ENCODE measurements around the gene CRTAC1. TPM values are rescaled to one million over a fixed set of nuclear protein-coding genes. Genes with fewer than 3 reads are reported as not detected.
"Not testable (repeated sequence)": the region's sequence is repeated elsewhere in the genome, so short reads cannot be mapped to it uniquely, and the experiment has no call there.

Gene CRTAC1
- polyA plus RNA-seq, 1 donor = 0.63 TPM

DNA sequence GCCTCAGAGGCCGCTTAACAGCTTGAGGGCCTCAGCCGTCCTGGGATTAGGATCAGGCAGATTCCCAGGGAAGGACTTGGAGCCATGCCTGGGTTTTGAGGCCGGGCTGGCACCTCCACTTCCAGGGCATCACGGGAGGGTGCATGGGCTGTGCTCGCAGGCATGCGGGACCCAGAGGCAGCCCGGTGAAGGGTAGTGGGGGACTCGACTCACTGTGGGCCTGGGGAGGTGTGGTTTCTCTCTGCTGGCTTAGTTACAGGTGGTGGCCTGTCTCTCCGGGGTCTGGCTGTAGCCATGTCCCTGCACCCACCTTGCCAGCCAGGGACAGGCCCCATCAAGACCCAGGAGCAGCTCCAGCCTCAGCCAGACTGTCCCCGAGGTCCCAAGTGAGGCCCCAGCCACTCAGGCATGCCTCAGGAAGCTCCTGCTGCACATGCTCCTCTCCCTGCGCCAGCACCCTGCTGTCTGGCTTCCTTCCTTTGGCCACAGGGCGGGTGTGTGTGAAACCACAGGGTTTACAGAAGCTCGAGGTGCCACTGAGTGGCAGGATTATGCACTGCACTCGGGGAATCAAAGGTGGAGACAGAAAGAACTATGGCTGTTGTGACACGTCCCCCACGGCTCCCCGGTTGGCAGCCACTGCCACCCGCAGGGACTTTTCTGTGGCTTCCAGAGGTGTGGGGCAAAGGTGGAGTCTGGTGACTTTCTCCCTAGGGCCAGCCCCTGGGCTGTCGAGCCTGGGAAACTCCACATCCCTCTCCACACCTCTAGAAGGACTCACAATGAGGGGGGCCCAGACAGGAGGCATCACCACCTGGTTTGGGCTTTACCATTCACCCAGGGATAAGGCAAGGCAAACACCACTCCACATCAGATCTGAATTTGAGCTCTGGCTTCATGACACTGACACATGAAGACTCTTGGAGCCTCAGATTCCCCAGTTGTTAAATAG is 161.1 kb downstream of the CRTAC1 start:
- DNase-seq (ENCODE audit: low read depth) = no peak

- no peak for DNase-seq (ENCODE audit: low read depth)
These were observed 162.2 kb downstream of the CRTAC1 start for GRCh38 chr10:97868134-97868685.

DNA sequence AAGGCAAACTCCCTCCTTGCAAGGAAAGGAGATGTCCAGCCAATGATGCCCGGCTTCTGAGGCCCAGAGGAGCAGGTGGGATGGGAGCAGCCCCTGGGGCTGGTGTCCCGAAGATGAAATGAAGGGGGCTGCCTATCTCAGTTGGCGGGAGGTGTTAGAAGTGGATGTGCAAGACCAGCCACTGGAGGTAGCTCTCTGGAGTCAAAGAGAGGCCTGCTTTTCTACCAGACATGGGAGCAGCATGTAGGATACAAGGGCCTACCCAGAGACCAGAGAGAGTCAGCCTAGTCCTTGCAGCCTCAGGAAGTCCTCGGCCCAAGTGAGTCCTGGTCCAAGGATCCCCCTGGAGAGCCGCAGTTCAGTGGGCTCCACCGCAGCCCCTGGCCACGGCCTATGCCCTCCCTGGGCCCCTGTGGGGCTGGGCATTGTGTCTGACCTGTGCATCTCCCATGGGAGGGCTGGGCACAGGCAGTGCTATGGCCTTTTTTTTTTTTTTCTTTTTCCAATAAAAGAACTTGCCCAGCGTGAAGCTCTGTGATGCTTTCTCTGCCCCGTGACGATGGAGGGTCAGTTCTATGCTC is 163.1 kb downstream of the CRTAC1 start:
- no peak for DNase-seq (ENCODE audit: low read depth)

DNA sequence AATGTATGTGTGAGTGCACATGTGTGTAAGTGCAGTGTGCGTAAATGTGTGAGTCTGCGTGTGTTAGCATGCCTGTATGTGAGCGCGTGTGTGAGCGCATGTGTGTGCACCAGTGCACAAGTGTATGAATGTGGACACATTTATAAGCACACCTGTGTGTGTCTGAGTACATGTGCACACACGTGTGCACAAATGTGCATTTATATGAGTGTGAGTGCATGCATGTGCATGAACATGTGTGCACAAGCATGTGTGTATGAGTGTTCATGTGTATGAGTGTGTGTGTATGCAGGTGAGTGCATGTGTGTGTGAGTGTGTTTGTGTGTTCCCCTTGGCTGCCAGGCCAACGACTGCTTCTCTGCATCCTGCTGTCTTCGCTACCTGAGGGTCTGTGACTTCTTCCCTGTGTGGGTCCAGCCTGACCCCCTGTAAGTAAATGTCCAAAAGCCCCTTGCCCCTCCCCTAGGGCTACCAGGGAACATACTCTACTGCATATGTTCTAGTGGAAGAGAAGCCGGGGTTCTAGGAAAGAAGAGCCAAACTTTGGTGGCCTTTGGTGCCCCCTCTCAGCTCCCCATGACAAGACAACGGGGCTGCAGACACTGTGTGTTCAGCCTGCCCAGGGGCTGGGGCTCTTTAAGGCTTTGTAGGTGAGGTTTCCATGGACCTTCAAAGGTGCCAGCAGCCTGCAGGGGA is 163.7 kb downstream of the CRTAC1 start:
- no peak for DNase-seq (ENCODE audit: low read depth)

DNA sequence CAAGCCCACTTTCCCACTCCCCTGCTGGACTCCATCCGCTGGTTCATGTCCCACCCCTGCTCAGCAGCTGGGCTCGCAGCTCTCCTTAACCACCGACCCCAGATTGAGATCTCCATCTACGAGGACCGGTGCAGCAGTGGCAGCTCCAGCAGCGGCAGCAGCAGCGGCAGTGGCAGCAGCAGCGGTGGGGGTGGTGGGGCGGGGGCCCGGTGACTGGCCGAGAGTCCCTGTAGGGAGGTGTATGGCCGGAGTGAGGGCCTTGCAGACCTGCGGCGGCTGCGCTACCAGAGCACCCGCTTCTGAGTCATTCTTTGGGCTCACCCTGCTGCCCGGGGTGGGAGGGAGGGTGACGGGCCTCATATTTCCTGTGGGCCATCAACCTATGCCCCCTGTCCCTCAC is 164.9 kb downstream of the CRTAC1 start:
- no peak for DNase-seq (ENCODE audit: low read depth)

GRCh38 chr10:97863808-97864207 is 166.6 kb downstream of the CRTAC1 start:
- DNase-seq (ENCODE audit: low read depth) = no peak

DNA sequence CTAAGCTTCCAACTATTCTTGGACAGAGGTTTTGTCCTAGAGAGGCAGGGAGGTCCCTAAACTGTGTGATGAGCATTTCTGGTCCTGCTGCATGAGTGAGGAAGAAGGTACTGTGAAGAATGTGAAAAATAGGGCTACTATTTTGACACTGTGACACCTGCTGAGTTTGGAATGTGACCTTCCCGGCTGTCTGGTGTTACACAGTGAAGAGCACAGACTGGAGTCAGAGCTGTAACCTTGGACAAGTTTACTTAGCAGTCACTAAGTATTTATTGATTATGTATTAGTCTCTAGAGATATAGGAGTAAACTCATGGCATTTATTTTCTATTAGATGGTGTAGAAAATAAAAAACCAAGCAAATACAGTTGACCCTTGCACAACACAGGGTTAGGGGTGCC is 168.5 kb downstream of the CRTAC1 start:
- no peak for DNase-seq (ENCODE audit: low read depth)

DNA sequence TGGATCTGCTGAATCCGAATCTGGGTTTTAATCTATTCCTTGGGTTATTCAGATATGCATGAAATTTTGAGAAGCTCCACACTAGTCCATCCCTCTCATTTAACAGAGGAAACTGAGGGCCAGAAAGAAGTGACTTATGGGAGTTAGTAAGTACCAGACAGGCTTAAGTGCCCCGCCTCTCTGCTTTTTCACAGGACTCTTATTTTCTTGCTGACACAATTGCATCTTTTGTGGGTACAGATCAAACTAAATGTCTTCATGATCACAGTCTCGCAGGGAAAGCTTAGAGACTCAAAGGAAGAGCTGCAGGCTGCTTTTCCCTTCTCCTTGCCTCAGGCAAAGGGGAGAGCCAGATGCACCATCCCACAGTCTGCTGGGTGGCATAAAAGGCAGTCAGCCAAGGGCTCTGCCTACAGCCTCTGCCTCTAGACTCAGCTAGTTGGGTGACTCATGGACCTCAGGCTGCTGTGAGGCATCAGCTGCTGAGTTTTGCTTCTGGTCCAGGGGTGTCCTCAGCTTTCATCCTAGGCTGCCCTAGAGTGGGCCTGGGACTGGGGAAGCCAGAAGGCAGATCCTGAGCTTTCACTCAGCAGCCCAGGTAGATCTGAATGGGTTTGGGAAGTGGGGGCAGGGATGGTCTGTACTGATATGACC is 169.2 kb downstream of the CRTAC1 start:
- DNase-seq (ENCODE audit: low read depth) = no peak

DNA sequence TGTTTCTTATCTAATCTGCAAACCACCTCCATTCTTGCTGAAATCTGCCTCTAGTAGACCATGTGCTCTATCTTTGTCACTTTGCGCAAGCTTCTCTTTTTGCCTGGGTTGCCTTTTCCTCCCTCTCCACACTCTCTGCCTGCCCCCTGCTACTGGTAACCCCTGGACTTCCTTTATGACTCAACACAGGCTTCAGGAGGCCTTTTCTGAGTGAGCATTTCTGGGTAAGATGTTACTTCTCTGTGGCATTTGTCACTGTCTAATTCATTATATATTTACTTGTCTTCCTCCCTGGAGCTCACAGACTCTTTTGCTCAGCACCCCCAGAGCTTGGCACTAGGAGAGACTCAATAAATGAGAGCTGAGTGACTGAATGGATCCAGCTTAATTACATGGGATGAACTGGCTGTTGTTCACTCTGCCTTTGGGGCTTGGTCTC is 172.4 kb downstream of the CRTAC1 start:
- no peak for DNase-seq (ENCODE audit: low read depth)

DNA sequence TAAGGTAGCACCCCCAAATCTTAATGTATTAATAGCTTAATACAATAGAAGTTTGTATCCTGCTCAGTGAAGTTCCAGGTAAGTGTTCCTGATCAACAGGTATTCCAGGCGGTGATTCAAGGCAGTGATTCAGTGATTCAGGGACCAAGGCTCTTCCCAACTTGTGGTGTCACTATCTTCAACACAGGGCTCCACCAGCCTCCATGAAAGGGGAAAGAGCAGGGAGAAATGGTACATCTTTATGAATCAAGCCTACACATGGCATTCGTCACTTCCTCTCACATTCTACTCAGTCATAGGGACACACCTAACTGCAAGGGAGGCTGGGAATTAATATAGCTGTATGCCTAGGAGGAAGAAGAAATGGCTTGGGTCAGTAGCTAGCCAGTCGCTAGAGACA is 175.7 kb downstream of the CRTAC1 start:
- no peak for DNase-seq (ENCODE audit: low read depth)

DNA sequence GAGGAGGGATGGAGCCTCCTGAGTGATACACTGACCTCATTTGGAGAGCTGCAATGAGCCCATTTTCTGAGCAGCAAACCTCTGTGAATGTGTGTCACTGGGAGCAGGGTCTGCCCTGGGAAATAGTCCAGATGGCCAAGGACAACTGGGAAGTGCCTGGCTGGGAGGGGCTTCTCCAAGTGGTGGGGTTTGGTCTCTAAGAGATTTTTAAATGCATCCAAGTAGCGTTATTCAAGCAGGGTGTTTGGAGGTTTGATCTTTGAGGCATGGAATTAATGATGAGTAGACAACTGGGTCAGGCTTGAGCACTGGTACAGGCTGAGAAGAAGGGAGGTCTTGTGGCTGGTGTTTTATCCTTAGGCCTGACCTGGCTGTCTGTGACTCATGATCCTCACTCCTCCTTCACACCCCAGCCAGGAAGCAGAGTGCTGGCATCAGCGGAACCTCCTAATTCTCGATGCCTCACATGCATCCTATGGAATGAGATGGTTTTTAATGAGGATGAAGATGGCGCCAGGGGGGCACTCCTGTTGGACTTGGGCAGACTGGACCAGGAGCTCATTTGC is 177.5 kb downstream of the CRTAC1 start:
- no peak for DNase-seq (ENCODE audit: low read depth)

GRCh38 chr10:97852277-97852676 is 178.1 kb downstream of the CRTAC1 start:
- no peak for DNase-seq (ENCODE audit: low read depth)

GRCh38 chr10:97851341-97852001 is 178.9 kb downstream of the CRTAC1 start:
- no peak for DNase-seq (ENCODE audit: low read depth)

GRCh38 chr10:97850446-97850845 is 180.0 kb downstream of the CRTAC1 start:
- DNase-seq (ENCODE audit: low read depth) = no peak

DNA sequence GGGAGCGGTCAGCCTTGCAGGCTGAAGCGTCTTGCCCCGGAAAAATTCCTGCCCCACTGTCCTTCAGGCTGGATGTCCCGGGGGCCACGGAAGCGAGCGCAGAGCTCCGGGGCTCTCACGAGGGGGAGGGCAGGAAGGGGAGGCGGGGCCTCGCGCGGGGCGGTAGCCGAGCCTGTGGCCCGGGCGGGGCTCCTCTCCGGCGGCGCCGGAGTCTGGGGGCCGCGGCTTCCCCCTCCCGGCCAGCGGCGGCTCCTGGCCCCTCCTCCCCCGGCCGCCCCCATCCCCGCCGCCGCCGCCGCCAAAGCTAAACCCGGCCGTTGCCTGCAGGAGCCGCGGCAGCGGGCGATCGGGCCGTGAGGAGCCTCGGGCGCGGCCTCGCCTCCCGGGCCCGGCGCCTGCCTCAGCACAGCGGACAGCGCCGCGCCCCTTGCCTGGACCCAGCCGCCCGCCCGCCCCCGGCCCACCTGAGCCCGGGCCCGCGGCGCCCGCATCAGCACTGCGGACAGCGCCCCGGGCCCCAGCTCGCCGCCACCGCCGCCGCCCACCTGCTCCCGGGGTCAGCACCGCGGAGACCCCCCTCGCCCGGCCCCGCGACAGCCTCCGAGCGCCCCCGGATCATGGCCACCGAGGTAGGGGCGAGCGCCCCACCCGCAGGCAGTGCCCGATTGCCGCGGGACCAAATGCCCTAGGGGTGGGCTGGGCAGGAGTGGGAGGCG is 180.6 kb downstream of the CRTAC1 start, which contains the start of gene GOLGA7B:
TSS of gene GOLGA7B (plus strand) at position 157 of the 716 bp plus-strand sequence. CDS start at position 618, 461 bp downstream.
- DNase-seq (ENCODE audit: low read depth) = no peak

DNA sequence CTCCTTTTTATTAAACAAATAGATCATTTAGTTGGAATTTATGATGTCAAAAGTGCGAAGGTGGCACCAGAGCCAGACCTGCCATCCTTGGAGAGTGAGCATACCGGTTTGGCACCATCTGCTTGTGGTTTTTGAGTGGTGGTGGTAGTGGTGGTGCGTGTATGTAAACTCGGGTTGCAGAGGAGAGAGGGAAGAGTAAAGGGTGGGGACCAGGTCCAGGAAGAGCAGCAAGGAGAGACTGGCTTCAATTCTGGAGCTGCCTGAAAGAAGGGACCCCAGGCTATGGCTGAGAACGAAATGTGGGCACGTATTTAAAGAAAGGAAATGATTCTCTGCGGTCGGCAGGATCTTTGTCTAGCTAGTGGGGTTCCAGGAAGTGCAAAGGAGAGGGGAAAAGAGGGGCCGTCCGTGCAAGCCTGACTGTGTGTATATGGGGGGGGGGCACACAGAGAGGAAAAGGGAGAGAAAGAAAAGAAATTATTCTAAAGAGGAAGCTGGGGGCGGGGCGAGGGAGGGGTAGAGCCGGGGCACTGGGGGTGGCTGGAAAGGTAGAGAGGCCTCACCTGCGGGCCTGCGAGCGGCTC is 181.2 kb downstream of the CRTAC1 start:
- DNase-seq (ENCODE audit: low read depth) = no peak

DNA sequence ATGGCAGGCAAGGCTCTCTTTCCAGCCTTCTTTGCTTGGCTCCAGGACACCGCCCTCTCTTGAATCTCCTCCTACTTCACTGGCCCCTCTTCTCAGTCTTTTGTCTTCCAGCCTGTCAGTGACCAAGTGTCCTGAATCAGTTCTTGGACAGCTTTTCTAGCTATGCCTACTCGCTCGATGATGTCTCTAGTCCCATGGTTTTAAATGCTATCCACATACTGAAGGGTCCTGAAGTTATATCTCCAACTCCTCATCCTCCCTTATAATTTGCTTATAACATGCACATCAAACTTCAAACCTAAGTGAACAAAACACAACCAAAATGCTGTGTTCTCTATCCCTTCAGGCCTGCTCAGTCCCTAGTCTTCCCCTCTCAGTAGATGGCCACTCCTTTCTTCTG is 185.7 kb downstream of the CRTAC1 start:
- no peak for DNase-seq (ENCODE audit: low read depth)

DNA sequence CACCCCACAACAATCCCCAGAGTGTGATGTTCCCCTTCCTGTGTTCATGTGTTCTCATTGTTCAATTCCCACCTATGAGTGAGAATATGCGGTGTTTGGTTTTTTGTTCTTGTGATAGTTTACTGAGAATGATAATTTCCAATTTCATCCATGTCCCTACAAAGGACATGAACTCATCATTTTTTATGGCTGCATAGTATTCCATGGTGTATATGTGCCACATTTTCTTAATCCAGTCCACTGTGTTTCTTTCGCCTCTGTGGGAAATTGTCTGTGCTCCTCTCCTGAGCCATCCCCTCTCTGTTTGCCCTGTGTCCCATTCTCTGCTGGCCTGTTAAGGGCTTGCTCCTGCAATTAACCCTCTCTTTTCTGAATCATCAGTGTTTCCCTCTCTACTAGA is 186.4 kb downstream of the CRTAC1 start:
- DNase-seq (ENCODE audit: low read depth) = not testable (repeated sequence)

GRCh38 chr10:97843281-97843671 is 187.1 kb downstream of the CRTAC1 start:
- DNase-seq (ENCODE audit: low read depth) = no peak
